ENCODE results near the gene GALNT17.
A peak's percentile ranks its signal among the peaks of the same experiment; 100 is the strongest.

DNA sequence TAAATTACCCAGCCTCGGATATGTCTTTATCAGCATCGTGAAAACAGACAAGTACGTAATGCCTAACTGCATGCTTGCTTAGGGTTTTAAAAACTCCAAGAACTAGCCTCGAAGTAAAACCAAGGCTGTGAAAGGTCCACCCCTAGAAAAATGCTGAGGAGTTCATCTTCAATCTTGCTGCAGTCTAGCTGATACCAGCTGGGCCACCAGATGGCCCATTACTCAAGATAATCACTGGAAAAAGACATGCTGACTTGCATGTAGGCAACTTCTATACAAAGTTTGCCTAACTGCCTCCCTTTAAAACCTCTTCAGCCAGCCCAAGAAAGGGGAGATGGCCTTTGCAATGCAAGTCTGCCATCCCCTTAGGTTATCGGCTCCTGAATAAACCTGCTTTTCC lies 614.1 kb downstream of the GALNT17 start:
- TF ChIP-seq, protein P1, sequence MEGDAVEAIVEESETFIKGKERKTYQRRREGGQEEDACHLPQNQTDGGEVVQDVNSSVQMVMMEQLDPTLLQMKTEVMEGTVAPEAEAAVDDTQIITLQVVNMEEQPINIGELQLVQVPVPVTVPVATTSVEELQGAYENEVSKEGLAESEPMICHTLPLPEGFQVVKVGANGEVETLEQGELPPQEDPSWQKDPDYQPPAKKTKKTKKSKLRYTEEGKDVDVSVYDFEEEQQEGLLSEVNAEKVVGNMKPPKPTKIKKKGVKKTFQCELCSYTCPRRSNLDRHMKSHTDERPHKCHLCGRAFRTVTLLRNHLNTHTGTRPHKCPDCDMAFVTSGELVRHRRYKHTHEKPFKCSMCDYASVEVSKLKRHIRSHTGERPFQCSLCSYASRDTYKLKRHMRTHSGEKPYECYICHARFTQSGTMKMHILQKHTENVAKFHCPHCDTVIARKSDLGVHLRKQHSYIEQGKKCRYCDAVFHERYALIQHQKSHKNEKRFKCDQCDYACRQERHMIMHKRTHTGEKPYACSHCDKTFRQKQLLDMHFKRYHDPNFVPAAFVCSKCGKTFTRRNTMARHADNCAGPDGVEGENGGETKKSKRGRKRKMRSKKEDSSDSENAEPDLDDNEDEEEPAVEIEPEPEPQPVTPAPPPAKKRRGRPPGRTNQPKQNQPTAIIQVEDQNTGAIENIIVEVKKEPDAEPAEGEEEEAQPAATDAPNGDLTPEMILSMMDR (IDR thresholded peaks at IDR 0.05): peak; percentile 18; the same call in 1 of the 2 replicates
- TF ChIP-seq SIN3A (IDR thresholded peaks at IDR 0.05; ENCODE audit: borderline replicate concordance, insufficient read depth, low read depth, low read length) (no peak), TCF7L2 (IDR thresholded peaks at IDR 0.05; ENCODE audit: low read depth, low read length) (no peak)
- TF ChIP-seq, protein P2, sequence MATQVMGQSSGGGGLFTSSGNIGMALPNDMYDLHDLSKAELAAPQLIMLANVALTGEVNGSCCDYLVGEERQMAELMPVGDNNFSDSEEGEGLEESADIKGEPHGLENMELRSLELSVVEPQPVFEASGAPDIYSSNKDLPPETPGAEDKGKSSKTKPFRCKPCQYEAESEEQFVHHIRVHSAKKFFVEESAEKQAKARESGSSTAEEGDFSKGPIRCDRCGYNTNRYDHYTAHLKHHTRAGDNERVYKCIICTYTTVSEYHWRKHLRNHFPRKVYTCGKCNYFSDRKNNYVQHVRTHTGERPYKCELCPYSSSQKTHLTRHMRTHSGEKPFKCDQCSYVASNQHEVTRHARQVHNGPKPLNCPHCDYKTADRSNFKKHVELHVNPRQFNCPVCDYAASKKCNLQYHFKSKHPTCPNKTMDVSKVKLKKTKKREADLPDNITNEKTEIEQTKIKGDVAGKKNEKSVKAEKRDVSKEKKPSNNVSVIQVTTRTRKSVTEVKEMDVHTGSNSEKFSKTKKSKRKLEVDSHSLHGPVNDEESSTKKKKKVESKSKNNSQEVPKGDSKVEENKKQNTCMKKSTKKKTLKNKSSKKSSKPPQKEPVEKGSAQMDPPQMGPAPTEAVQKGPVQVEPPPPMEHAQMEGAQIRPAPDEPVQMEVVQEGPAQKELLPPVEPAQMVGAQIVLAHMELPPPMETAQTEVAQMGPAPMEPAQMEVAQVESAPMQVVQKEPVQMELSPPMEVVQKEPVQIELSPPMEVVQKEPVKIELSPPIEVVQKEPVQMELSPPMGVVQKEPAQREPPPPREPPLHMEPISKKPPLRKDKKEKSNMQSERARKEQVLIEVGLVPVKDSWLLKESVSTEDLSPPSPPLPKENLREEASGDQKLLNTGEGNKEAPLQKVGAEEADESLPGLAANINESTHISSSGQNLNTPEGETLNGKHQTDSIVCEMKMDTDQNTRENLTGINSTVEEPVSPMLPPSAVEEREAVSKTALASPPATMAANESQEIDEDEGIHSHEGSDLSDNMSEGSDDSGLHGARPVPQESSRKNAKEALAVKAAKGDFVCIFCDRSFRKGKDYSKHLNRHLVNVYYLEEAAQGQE (IDR thresholded peaks at IDR 0.05; ENCODE audit: insufficient read depth in 1 of 2, low read depth in 2 of 2, low read length in 1 of 2): no peak
